Measurements from ENCODE around the gene AP5B1. TPM values are rescaled to one million over a fixed set of nuclear protein-coding genes. Genes with fewer than 3 reads are reported as not detected.

The AP5B1 gene
- total RNA-seq, 3 donors from 2014 or later (not counting 1 experiment from before 2014, with no cell fraction given): 13.9 to 22.5 (median 21.3) TPM

DNA sequence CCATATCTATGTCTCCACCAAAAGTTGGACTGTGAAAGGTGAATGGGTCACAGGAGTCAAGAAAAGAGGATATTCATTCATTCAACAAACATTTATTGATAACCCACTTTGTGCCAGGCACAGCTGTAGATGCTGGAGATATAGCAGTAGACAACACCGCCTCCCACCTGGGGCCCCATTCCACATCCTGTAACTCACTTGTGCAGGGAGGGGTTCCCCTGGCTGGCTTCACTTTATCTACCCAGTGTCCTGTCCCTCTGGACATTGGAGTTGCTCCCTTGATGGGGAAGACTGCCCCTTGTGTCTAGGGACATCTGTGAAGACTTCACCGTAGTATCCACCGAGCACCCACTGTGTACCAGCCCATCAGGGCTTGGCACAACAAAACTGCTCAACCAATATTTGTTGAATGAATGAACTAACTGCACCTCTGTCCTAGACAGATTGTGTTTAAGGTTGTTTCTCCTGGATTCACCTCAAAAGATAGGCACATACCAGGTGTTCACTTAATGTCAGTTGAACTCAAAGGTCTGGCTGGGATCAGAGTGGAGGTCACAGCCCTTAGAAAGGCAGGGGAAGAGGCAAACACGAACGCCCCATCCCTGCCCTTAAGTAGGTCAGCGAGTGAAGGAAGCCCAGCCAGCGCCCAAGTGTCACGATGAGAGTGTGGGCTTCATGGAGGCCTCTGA is 4.7 kb upstream of the AP5B1 start:
- Mint-ChIP-seq H3K4me3 (peak overlapping the region; percentile 80), H3K27ac (peak overlapping the region in 1 of 2 donors; percentile 26), H3K4me1 (peaks cover 19 to 21% of the 10 kb centered on the region in 2 donors), H3K9me3 (no peaks in the 10 kb centered on the region), H3K27me3 (ENCODE audit: low read depth in 2 of 2) (peaks cover 18 to 35% of the 10 kb centered on the region in 2 donors), H3K36me3 (no peaks in the 10 kb centered on the region)
- Histone ChIP-seq H3K9me3 (ENCODE audit: control insufficient read depth, insufficient read depth, low read length) (no peaks in the 10 kb centered on the region), H3K4me3 (ENCODE audit: low read length) (no peak overlapping the region), H3K27ac (ENCODE audit: low read length) (no peak overlapping the region), H3K27me3 (ENCODE audit: control insufficient read depth, insufficient read depth, low read length) (peaks cover 31% of the 10 kb centered on the region), H3K4me1 (ENCODE audit: control insufficient read depth, insufficient read depth, low read length) (peaks cover 30% of the 10 kb centered on the region), H3K36me3 (ENCODE audit: control insufficient read depth, insufficient read depth, low read length) (no peaks in the 10 kb centered on the region)
- WGBS (ENCODE audit: insufficient coverage): 52% methylated on average over 8 of the region's 8 CpGs
- ATAC-seq (no peak), DNase-seq (no peak)
- TF ChIP-seq CTCF (IDR thresholded peaks at IDR 0.05): no peak
- intact Hi-C loops (cut with micrococcal nuclease): loop anchor here (10.0 kb wide), 1 partner anchor 431 kb away; the partner anchor contains the start of gene TIGD3

- no peaks in the 10 kb centered on the region for H3K9me3 Mint-ChIP-seq
- 90% methylated on average over 9 of the region's 9 CpGs for WGBS (ENCODE audit: insufficient coverage)
- DNase-seq (no peak), ATAC-seq (no peak)
- H3K4me3 Mint-ChIP-seq: peak overlapping the region; percentile 18
- Histone ChIP-seq H3K4me3 (ENCODE audit: low read length) (no peak overlapping the region), H3K4me1 (ENCODE audit: control insufficient read depth, insufficient read depth, low read length) (peaks cover 34% of the 10 kb centered on the region), H3K27ac (ENCODE audit: low read length) (no peak overlapping the region), H3K9me3 (ENCODE audit: control insufficient read depth, insufficient read depth, low read length) (no peaks in the 10 kb centered on the region), H3K27me3 (ENCODE audit: control insufficient read depth, insufficient read depth, low read length) (peaks cover 13% of the 10 kb centered on the region), H3K36me3 (ENCODE audit: control insufficient read depth, insufficient read depth, low read length) (peaks cover 13% of the 10 kb centered on the region)
- H3K27me3 Mint-ChIP-seq (ENCODE audit: low read depth in 2 of 2): peaks cover 11 to 20% of the 10 kb centered on the region in 2 donors
- H3K36me3 Mint-ChIP-seq: no peaks in the 10 kb centered on the region
- intact Hi-C loops (cut with micrococcal nuclease): loop anchor here (10.0 kb wide), 1 partner anchor 428 kb away; the partner anchor contains the start of gene TIGD3
- peaks cover 20 to 29% of the 10 kb centered on the region in 2 donors for H3K4me1 Mint-ChIP-seq
- no peak for TF ChIP-seq CTCF (IDR thresholded peaks at IDR 0.05)
- no peak overlapping the region for H3K27ac Mint-ChIP-seq
Observed at GRCh38 chr11:65782816-65783228, 2.0 kb upstream of the AP5B1 start.

GRCh38 chr11:65781962-65782815 is 1.4 kb upstream of the AP5B1 start:
- intact Hi-C loops (cut with micrococcal nuclease): loop anchor here (2.0 to 10.0 kb wide), 2 partner anchors 37 to 427 kb away; partner anchors contain the start of gene TIGD3
- no peak overlapping the region for H3K4me3 Mint-ChIP-seq
- peaks cover 33% of the 10 kb centered on the region for H3K4me1 ChIP-seq (ENCODE audit: control insufficient read depth, insufficient read depth, low read length)
- H3K27me3 Mint-ChIP-seq (ENCODE audit: low read depth in 2 of 2): peaks cover 11 to 20% of the 10 kb centered on the region in 2 donors
- WGBS (ENCODE audit: insufficient coverage): 92% methylated on average over 12 of the region's 13 CpGs
- DNase-seq: no peak
- H3K4me3 ChIP-seq (ENCODE audit: low read length): no peak overlapping the region
- peaks cover 19% of the 10 kb centered on the region for H3K36me3 ChIP-seq (ENCODE audit: control insufficient read depth, insufficient read depth, low read length)
- H3K4me1 Mint-ChIP-seq: peaks cover 17 to 27% of the 10 kb centered on the region in 2 donors
- ATAC-seq: no peak
- peaks cover 9% of the 10 kb centered on the region for H3K27me3 ChIP-seq (ENCODE audit: control insufficient read depth, insufficient read depth, low read length)
- no peaks in the 10 kb centered on the region for H3K36me3 Mint-ChIP-seq
- no peak overlapping the region for H3K27ac Mint-ChIP-seq
- H3K9me3 ChIP-seq (ENCODE audit: control insufficient read depth, insufficient read depth, low read length): no peaks in the 10 kb centered on the region
- H3K9me3 Mint-ChIP-seq: no peaks in the 10 kb centered on the region
- no peak for TF ChIP-seq CTCF (IDR thresholded peaks at IDR 0.05)
- no peak overlapping the region for H3K27ac ChIP-seq (ENCODE audit: low read length)

Data from natural killer cell (primary cell).